ENCODE results near the gene ABHD15.

DNA sequence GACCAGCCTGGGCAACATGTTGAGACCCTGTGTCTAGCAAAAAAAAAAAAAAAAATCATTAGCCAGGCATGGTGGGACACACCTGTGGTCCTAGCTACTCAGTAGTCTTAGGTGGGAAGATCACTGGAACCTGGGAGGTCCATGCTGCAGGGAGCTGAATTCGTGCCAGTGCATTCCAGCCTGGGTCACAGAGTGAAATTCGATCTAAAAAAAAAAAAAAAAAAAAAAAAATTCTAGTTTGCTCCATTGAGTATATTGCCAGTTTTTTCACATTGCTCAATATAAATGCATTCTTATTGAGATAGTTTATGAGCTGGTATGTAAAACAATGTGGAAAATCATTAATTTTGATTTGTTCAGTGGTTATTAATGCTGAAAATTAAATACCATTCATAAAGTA, 52.0 kb downstream of the ABHD15 start:
- no peak for TF ChIP-seq MAZ (CRISPR knock-in tag; conservative IDR thresholded peaks at IDR 0.05 in 1 of 2, IDR thresholded peaks at IDR 0.05 in 1 of 2)
- no peak for TF ChIP-seq NR3C1 (CRISPR knock-in tag; IDR thresholded peaks at IDR 0.05)
- no peak for TF ChIP-seq PPARD (CRISPR knock-in tag; IDR thresholded peaks at IDR 0.05)
- no peak for TF ChIP-seq TBP (optimal IDR thresholded peaks at IDR 0.05; ENCODE audit: low read depth, low read length)
- no peak for TF ChIP-seq RNF2 (IDR thresholded peaks at IDR 0.05)
- no peak for TF ChIP-seq CBFA2T2 (conservative IDR thresholded peaks at IDR 0.05)
- TF ChIP-seq POLR2AphosphoS5 (IDR thresholded peaks at IDR 0.05; ENCODE audit: control insufficient read depth, insufficient read depth, low read depth, low read length), result no peak
- no peak for TF ChIP-seq SPI1 (IDR thresholded peaks at IDR 0.05; ENCODE audit: borderline replicate concordance, low read depth, low read length)
- TF ChIP-seq CHD4 (IDR thresholded peaks at IDR 0.05; ENCODE audit: insufficient read depth, insufficient replicate concordance, low read depth, low read length, poor library complexity, severe bottlenecking), result no peak
- TF ChIP-seq NR2C2 (CRISPR knock-in tag; IDR thresholded peaks at IDR 0.05), result no peak
- TF ChIP-seq NR2C2 (tag; IDR thresholded peaks at IDR 0.05), result no peak
